IPS-NIHi7 (cell line): ENCODE results near the gene GRM8.
A peak's percentile ranks its signal among the peaks of the same experiment; 100 is the strongest.

ENCODE experiments used
- DNase-seq: peaks from one replicate; pipeline ENCODE4 v3.0.0; 2012; ENCODE audit warnings: mixed read lengths; ENCODE audit errors: extremely low spot score

GRM8 gene

GRCh38 chr7:126659124-126659523, 593.6 kb downstream of the GRM8 start:
- DNase-seq = no peak

DNA sequence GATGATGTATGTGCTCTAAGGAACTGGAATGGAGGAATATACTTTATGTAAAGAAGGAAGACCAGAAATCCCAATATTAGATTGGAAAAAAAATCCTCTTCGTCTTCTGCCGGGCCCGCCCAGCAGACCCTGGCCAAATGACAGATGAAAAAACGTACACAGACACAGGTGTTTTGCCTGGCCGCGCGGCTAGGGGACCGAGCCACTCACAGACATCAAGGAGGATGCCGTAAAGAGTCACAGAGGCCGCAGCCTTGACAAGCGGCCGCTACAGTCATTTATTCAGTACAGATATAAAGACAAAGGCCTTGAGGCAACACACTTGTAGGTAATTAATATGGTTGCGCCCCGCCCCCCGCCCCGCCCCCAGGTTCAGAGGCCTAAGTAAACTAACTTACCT, 594.1 kb downstream of the GRM8 start:
- no peak for DNase-seq

GRCh38 chr7:126657599-126658358, 595.0 kb downstream of the GRM8 start:
- DNase-seq = no peak

DNA sequence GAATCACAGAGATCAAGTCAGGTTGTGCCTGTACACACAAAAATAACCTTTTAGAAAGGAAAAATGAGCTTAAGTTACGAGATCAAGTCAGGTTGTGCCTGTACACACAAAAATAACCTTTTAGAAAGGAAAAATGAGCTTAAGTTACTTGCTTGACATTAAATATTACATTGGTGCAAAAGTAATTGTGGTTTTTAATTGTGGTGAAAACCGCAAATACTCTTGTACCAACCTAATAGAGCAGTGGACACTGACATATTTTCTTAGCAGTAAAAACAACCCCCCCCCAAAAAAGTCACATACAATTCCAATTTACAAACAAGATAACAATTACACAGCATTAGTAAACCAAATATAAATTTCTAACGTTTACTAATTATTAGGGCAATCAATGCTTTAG, 595.6 kb downstream of the GRM8 start:
- DNase-seq = no peak

- peak; percentile 33 for DNase-seq
Measured at GRCh38 chr7:126656165-126656564, 596.6 kb downstream of the GRM8 start.

DNA sequence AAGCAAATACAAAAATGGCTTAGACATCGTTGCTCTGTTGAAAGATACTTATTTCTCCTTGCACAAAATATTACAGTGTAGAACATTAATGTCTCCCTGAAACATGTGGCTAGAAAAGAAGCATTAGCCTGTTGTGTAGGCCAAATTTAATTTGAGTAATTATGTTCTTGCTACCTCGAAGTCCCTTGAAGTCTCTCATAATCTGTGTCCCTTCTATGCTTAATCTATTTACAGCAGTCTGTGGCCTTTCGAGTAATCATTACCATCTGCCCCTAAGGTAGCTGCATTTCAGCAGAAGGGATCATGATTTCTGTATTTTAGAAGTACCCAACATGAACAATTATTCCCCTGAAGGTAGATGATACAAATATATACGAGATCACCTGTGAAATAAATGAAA, 615.2 kb downstream of the GRM8 start:
- no peak for DNase-seq

DNA sequence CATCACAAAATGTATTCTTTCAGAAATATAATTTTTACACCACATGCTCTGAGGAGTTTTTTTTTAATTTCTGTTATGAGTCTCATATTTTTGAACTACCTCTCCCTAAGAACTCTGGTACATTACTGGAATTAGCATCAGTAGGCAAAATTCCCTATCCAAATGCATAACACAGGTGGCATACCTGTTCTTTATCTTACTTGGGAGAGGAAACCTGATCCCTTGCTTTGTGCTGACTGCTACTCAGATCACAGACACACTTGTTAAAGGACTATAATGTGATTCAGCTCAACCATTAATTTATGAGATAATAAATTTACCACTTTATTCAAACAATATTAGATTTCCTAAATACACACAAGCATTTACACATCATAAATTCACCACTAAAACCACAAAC, 617.2 kb downstream of the GRM8 start:
- no peak for DNase-seq

DNA sequence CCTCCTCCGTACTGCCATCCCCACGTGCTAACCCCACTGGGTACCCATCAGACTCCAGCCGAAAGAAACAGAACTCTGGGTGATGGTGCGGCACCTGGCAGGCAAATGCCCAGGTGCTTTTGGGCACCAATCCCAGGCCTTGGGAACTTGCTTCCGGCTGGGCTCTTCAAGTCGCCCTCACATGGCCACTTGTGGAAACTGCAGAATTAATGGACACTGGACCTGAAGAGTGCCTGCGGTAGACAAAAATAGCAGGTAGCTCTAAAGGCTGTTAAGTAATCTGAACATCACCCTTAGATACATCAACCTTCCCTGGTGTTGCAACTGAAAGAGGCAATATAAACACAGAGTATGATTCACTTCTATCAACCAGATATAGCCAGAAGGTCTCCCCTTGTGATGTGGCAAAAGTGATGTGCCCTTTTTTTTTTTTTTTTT, 644.4 kb downstream of the GRM8 start:
- DNase-seq = peak; percentile 84

GRCh38 chr7:126606331-126606730, 646.4 kb downstream of the GRM8 start:
- DNase-seq = no peak

DNA sequence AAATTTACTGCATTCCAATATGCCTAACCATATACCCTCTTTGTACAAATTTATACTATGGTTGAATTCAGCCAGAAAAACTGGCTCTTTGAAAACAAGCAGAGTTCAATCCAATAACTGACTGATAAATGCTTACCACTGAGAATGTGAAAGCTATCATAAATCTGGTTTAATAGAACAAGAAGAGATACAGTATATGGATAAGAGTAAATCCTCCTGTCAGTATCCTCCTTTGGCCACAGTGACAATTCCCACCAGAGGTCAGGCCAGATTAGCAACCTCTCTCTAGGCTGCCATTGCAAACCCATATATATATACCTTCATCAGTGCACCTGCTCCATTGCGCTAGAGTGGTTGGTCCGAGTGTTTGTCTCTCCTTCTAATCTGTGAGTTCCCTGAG, 647.2 kb downstream of the GRM8 start:
- no peak for DNase-seq

DNA sequence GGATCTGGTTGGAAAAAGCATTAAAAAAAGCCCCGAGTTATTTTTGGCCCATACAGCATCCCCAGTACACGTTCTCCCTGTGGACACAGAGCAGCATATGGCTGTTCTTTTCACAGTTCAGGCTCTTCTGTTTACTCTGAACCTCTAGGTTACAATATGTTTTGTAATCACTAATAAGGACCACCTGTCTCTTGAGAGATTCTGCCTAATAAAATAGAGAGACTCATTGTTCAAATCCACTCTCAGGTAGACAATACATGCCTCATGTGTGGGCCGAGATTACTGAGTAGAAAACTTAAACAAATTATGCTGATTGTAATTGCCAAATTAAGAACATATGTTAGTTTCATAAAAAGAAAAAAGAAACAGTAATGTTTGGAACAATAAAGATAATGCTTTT, 647.7 kb downstream of the GRM8 start:
- no peak for DNase-seq

DNA sequence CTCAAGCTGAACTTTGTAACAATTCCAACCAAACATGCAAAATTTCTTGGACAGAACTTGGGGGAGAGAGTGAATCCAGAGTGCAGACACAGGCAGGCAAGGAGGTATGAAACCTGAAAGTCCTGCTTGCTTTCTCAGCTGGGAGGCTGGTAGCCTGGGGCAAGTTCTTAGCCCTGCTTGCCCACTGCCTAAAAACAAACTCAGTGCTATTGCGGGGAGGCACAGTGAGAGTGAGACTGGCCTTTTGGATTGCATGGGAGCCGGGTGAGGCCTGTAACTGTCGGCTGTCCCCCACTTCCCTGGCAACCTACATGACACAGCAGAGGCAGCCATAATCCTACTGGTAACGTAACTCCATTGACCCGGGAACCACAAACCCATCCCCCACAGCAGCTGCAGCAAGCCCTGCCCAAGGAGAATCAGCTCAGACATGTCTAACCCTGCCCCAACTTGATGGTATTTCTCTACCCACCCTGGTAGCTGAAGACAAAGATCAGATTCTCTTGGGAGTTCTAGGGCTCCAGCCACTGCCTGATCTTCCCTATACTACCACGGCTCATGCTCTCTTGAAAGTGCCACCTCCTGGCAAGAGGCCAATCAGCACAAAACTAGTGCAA, 663.6 kb downstream of the GRM8 start:
- no peak for DNase-seq

DNA sequence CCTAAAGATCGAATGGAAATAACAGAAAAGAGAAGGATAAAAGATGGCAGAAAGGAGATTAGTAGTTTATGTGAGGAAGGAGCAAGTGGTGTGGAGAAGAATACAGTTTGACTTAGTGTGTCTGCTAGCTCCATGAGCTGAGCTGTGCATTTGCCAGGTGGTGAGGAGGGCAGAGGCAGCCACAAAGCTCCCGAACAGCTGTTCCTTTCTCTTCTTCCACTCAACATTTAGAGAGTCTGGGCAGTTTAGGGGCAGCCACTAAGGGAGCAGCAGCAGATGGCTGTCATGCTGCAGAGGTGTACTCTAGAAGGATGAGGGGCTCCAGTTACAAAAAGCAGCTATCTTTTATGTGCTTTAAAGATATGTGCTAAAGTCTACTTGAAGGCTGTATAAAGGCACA, 674.4 kb downstream of the GRM8 start:
- no peak for DNase-seq

- peak; percentile 46 for DNase-seq
Measured at GRCh38 chr7:126574276-126575250, 678.2 kb downstream of the GRM8 start.

- DNase-seq = no peak
Measured at GRCh38 chr7:126570845-126571244, 681.9 kb downstream of the GRM8 start.

DNA sequence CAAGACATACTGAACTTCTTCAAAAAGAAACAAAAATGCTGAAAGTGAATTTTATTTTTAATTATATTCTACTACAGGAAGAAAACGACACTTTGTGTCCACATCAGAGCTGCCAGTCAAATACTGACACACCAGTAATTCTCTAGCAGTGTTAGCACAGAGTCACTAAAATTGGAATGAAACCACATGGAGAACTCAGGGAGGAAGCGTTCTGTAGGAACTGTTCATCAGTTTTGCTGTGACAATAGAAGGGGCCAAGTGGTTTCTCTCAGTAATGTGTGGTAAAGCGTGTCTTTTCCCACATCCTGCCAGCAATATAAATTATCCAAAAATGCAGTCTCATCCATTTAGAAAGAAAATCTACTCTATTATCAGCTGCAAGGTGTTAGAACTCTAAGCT, 683.3 kb downstream of the GRM8 start:
- DNase-seq = no peak

GRCh38 chr7:126557271-126557670, 695.5 kb downstream of the GRM8 start:
- DNase-seq = no peak

GRCh38 chr7:126541406-126541805, 711.3 kb downstream of the GRM8 start:
- DNase-seq = no peak

DNA sequence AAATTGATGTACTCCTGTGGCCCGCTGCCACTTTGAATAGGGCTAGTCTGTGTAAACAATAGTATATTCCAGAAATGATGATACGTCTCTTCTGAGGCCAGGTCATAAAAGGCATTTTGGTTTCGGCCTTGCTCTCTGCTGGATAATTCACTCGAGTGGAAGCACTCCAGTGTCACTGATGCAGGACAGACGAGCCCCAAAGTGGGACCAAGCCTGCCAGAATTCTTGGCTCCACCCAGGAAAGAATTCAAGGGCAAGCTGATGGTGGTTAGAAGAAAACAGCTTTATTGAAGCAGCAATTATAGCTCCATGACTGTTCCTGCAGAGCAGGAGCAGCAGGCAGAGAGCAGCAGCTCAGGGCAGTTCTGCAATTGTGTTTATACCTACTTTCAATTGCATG, 717.6 kb downstream of the GRM8 start:
- no peak for DNase-seq

- no peak for DNase-seq
Measured at GRCh38 chr7:126533715-126534114, 719.0 kb downstream of the GRM8 start.

GRCh38 chr7:126529833-126530232, 722.9 kb downstream of the GRM8 start:
- DNase-seq = no peak

DNA sequence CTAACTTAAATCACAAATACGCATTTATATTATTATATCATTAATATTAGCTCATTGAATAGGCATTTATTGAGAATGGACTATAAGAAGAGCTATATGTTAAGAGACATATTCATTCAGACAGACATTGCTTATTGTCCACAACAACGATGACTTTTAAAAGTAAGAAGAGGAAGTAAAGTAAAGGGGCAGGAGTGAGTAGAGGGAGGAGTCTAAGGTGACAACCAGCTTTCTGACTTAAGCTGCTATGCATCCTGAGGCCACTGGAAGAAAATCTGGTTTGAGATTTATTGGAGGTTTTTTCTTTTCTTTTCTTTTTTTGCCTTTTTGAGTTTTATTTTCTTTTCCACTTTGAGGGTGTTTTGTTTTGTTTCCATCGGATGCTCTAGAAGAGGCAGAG, 723.5 kb downstream of the GRM8 start:
- DNase-seq = no peak
